Endodermal cell (in vitro differentiated cells): ENCODE measurements around the gene STMN1. TPM values are rescaled to one million over a fixed set of nuclear protein-coding genes. Genes with fewer than 3 reads are reported as not detected.

Source experiments
- DNase-seq: peaks from one replicate; pipeline ENCODE4 v3.0.0-alpha.2; 2017
- H3K27ac ChIP-seq: 2 replicates; pipeline ENCODE4 v1.5.1; 2013; ENCODE audit warnings: mild to moderate bottlenecking, low read depth, low read length, moderate library complexity
- H3K27me3 ChIP-seq: 2 replicates; pipeline ENCODE4 v1.6.1; 2013; ENCODE audit warnings: mild to moderate bottlenecking, low read length, moderate library complexity; ENCODE audit not compliant: insufficient read depth, control insufficient read depth, poor library complexity, severe bottlenecking
- H3K36me3 ChIP-seq: 2 replicates; pipeline ENCODE4 v1.7.0; 2013; ENCODE audit warnings: mild to moderate bottlenecking, low read length, moderate library complexity; ENCODE audit not compliant: control insufficient read depth, insufficient read depth
- H3K4me1 ChIP-seq: one replicate; pipeline ENCODE4 v1.7.0; 2013; ENCODE audit warnings: low read length; ENCODE audit not compliant: control insufficient read depth, insufficient read depth
- H3K4me3 ChIP-seq: 2 replicates; pipeline ENCODE4 v1.5.1; 2013; ENCODE audit warnings: mild to moderate bottlenecking, low read length, moderate library complexity
- H3K9ac ChIP-seq: 2 replicates; pipeline ENCODE4 v1.6.1; 2013; ENCODE audit warnings: mild to moderate bottlenecking, low read length, moderate library complexity; ENCODE audit not compliant: poor library complexity, severe bottlenecking; ENCODE audit errors: extremely low read depth
- H3K9me3 ChIP-seq: 2 replicates; pipeline ENCODE4 v1.6.1; 2013; ENCODE audit warnings: mild to moderate bottlenecking, low read length, moderate library complexity; ENCODE audit not compliant: control insufficient read depth
- H3K27ac Mint-ChIP-seq: 2 replicates; pipeline ENCODE4 v1.8.0; 2020; ENCODE audit warnings: mixed read lengths
- H3K27me3 Mint-ChIP-seq: 2 replicates; pipeline ENCODE4 v1.8.0; 2021; ENCODE audit warnings: mild to moderate bottlenecking, mixed read lengths; ENCODE audit not compliant: insufficient read depth
- H3K36me3 Mint-ChIP-seq: 2 replicates; pipeline ENCODE4 v1.8.0; 2020; ENCODE audit warnings: low read depth, mixed read lengths
- H3K4me1 Mint-ChIP-seq: 2 replicates; pipeline ENCODE4 v1.8.0; 2020; ENCODE audit warnings: mixed read lengths
- H3K4me3 Mint-ChIP-seq: 2 replicates; pipeline ENCODE4 v1.8.0; 2020; ENCODE audit warnings: mild to moderate bottlenecking, moderate library complexity, mixed read lengths
- H3K9me3 Mint-ChIP-seq: 2 replicates; pipeline ENCODE4 v1.8.0; 2020; ENCODE audit warnings: mild to moderate bottlenecking, mixed read lengths
- WGBS, 2 experiments: methylation state at CpG; one replicate each; pipeline versions ENCODE4 v1.1.5 to v1.1.7; 2013; ENCODE audit warnings: missing lambda C conversion rate in 2 of 2, mixed read lengths in 1 of 2; ENCODE audit not compliant: insufficient coverage in 1 of 2, insufficient read length in 1 of 2; 5-methylcytosine and 5-hydroxymethylcytosine counted together
- long read RNA-seq, 4 experiments: library from polyadenylated mRNA in 2 of 4; library from RNA in 1 of 4; library from capped mRNA in 1 of 4; stranded (forward) in 3 of 4; unstranded in 1 of 4; transcript quantifications; one replicate each; pipeline ENCODE4 v2.0.0, GENCODE V29; 2020 to 2021; ENCODE audit warnings: inconsistent platforms in 1 of 4
- polyA plus RNA-seq, 2 experiments: library from polyadenylated mRNA; stranded (reverse); fragments of 50-300 nt; gene quantifications; one replicate each; pipeline ENCODE4 v1.2.3, GENCODE V29; 2013
- total RNA-seq, 2 donors: library from RNA; stranded (reverse); fragmentation: NEBNext Ultra II Directional in 1 of 2; extraction: Animal tissue kit (Norgen Biotek cat#: 25700) in 1 of 2; gene quantifications; 2 replicates in 1 of 2; 3 replicates in 1 of 2; pipeline ENCODE4 v1.2.1, GENCODE V29; 2021
- TF ChIP-seq, protein P1 (sequence below): fragments of 200-600 bp; sonication (generic); conservative IDR thresholded peaks from 2 replicates; pipeline ENCODE4 v1.5.0; 2021; ENCODE audit warnings: antibody characterized with exemption, mild to moderate bottlenecking

STMN1 gene
- 100 to 1,000 TPM; 543 to 585 TPM for total RNA-seq
- polyA plus RNA-seq (2013, experiment 1 of 2): 1,221 TPM
- polyA plus RNA-seq (2013, experiment 2 of 2): 1,270 TPM
- long read RNA-seq, experiment 1, transcript STMN1-206 (5 exons, 1,504 nt): major isoform, 179 of 394 reads
- long read RNA-seq, experiment 1, transcript STMN1-203 (5 exons, 1,712 nt): minor isoform, 15 of 394 reads
- long read RNA-seq, experiment 1, partial matches to known transcripts: 174 of 394 reads
- long read RNA-seq, experiment 1, other reads (novel, unspliced or antisense): 26 of 394 reads
- long read RNA-seq, experiment 2, transcript STMN1-206 (5 exons, 1,504 nt): major isoform, 238 of 313 reads
- long read RNA-seq, experiment 2, transcript STMN1-203 (5 exons, 1,712 nt): minor isoform, 28 of 313 reads
- long read RNA-seq, experiment 2, partial matches to known transcripts: 23 of 313 reads
- long read RNA-seq, experiment 2, other reads (novel, unspliced or antisense): 19 of 313 reads
- long read RNA-seq, experiment 3, transcript STMN1-206 (5 exons, 1,504 nt): major isoform, 296 of 438 reads
- long read RNA-seq, experiment 3, transcript STMN1-203 (5 exons, 1,712 nt): minor isoform, 67 of 438 reads
- long read RNA-seq, experiment 3, transcript STMN1-207 (4 exons, 2,947 nt): minor isoform, 7 of 438 reads
- long read RNA-seq, experiment 3, partial matches to known transcripts: 18 of 438 reads
- long read RNA-seq, experiment 3, other reads (novel, unspliced or antisense): 49 of 438 reads
- long read RNA-seq, experiment 4, transcript STMN1-206 (5 exons, 1,504 nt): major isoform, 2,218 of 2,395 reads
- long read RNA-seq, experiment 4, transcript STMN1-203 (5 exons, 1,712 nt): minor isoform, 79 of 2,395 reads
- long read RNA-seq, experiment 4, partial matches to known transcripts: 21 of 2,395 reads
- long read RNA-seq, experiment 4, other reads (novel, unspliced or antisense): 73 of 2,395 reads

DNA sequence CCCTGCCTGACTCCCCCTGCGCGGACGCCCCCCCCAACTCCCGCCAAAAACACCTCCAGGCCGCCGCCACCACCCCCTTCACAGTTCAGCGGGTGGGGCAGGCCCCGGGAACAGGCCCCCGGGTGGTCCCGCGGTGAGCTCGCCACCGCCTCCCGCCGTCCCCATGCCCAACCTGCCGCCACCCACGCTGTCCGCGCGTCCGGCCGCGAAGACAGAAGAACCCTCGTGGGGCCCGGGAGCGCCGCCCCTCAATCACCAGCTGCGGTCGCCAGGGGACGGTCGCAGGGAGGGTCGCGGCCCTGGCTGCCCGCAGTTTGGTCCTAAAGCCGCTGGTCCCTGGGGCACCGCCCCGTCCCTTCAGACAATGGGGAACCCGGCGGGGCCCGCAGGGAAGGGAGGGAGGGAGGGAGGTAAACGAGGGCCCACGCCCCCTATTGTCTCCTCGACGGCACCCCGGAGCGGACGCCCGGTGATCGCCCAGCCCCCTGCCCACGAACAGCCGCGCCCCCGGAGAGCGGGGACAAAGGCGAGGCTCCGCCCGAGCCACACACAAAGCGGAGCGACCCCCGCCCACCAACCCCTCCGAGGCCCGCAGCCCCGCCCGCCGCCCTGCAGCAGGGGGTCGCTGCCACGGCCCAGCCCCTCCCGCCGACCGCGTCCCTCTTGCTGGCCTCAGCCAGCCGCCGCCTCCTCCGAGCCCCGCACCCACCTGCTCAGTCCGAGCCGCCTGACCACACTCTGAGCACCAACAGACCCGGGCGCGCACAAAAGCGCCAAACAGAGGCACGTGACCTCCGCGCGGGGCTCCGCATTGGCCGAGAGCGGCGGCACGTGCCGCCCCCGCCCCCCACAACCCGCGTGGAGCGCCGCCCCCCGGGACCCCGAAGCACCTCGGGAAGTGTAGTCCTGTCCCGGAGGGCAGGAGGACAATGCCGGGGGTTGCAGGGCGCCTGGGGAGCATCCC lies at the start of gene STMN1:
STMN1 (minus strand) TSS at position 740 of the 964 bp plus-strand sequence. CDS start 1,743 bp downstream, outside the sequence.
- Histone ChIP-seq H3K36me3 (peaks cover 33% of the 10 kb centered on the region), H3K27ac (peak within 1 kb of the TSS; percentile 98), H3K9ac (peak within 1 kb of the TSS; percentile 85), H3K27me3 (no peaks in the 10 kb centered on the region), H3K4me1 (no peaks in the 10 kb centered on the region), H3K4me3 (peak within 1 kb of the TSS; percentile 100), H3K9me3 (no peaks in the 10 kb centered on the region)
- peak; percentile 99 for DNase-seq
- H3K27ac Mint-ChIP-seq: peak within 1 kb of the TSS; percentile 92
- TF ChIP-seq, protein P1, sequence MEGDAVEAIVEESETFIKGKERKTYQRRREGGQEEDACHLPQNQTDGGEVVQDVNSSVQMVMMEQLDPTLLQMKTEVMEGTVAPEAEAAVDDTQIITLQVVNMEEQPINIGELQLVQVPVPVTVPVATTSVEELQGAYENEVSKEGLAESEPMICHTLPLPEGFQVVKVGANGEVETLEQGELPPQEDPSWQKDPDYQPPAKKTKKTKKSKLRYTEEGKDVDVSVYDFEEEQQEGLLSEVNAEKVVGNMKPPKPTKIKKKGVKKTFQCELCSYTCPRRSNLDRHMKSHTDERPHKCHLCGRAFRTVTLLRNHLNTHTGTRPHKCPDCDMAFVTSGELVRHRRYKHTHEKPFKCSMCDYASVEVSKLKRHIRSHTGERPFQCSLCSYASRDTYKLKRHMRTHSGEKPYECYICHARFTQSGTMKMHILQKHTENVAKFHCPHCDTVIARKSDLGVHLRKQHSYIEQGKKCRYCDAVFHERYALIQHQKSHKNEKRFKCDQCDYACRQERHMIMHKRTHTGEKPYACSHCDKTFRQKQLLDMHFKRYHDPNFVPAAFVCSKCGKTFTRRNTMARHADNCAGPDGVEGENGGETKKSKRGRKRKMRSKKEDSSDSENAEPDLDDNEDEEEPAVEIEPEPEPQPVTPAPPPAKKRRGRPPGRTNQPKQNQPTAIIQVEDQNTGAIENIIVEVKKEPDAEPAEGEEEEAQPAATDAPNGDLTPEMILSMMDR: peak; percentile 59
- 0% methylated on average over 21 to 99 of the region's 102 CpGs for WGBS, 2 experiments
- peaks cover 31% of the 10 kb centered on the region for H3K36me3 Mint-ChIP-seq
- peak within 1 kb of the TSS; percentile 78 for H3K4me3 Mint-ChIP-seq
- H3K9me3 Mint-ChIP-seq: no peaks in the 10 kb centered on the region
- peaks cover 24% of the 10 kb centered on the region for H3K4me1 Mint-ChIP-seq
- H3K27me3 Mint-ChIP-seq: peaks cover 3% of the 10 kb centered on the region

DNA sequence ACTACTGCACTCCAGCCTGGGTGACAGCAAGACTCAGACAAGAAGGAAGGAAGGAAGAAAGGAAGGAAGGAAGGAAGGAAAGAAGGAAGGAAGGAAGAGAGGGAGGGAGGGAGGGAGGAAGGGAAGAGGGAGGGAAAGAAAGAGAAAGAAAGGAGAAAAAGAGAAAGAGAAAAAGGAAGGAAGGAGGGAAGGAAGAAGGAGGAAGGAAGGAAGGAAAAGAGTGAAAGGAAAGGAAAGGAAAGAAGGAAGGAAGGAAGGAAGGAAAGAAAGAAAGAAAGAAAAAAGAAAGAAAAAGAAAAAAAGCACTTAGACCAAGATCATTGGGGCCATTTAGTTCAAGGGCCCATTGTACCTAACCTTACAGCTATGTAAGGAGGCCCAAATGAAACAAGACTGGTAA lies 49.3 kb upstream of the STMN1 start:
- H3K9me3 ChIP-seq: peaks cover 8% of the 10 kb centered on the region
- Mint-ChIP-seq H3K4me3 (no peak overlapping the region), H3K4me1 (no peaks in the 10 kb centered on the region), H3K27ac (no peak overlapping the region), H3K36me3 (peaks cover 32% of the 10 kb centered on the region), H3K27me3 (no peaks in the 10 kb centered on the region), H3K9me3 (peaks cover 12% of the 10 kb centered on the region)
- no peak overlapping the region for H3K9ac ChIP-seq
- H3K4me3 ChIP-seq: no peak overlapping the region
- no peak for DNase-seq
- H3K27ac ChIP-seq: no peak overlapping the region
- H3K36me3 ChIP-seq: peaks cover 22% of the 10 kb centered on the region
- TF ChIP-seq, protein P1: no peak
- no peaks in the 10 kb centered on the region for H3K27me3 ChIP-seq
- H3K4me1 ChIP-seq: no peaks in the 10 kb centered on the region
